GM19395 (cell line): ENCODE data around the gene ADAMTS10.
"Not testable (repeated sequence)": the region's sequence is repeated elsewhere in the genome, so short reads cannot be mapped to it uniquely, and the experiment has no call there.

Experiments
- ATAC-seq: cut with Tn5 transposase; IDR thresholded peaks from one replicate; pipeline ENCODE4 v1.9.1; 2021; ENCODE audit warnings: mild to moderate bottlenecking, moderate library complexity; ENCODE audit not compliant: unreplicated experiment

Gene ADAMTS10

DNA sequence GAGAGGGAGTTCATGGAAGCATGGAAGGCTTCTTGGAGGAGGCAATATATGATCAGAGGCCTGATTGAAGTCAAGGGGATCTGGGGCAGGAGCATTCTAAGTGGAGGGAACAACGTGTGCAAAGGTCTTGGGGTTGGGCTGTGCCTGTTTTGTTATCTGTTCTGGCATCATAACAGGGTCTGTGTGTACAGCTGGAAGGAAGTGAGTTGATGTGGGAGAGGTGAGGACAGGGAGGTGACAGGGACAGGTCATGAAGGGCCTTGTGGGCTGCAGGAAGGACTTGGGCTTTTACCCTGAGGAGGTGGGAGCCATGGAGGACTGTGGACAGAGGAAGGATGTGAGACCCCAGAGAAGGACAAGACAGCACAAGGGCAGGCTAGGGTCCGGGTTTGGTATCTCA, 18.7 kb upstream of the ADAMTS10 start:
- no peak for ATAC-seq

DNA sequence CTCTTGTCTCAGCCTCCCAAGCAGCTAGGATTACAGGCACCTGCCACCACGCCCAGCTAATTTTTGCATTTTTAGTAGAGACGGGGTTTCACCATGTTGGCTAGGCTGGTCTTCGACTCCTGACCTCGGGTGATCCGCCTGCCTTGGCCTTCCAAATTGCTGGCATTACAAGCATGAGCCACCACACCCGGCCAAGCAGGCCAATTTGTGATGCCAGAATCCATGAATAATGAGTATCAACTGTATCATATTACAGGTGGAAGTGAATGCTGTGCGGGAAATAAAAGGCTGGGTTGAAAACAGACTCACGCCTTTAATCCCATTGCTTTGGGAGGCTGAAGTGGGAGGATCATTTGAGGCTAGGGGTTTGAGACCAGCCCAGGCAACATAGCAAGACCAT, 16.3 kb upstream of the ADAMTS10 start:
- no peak for ATAC-seq

DNA sequence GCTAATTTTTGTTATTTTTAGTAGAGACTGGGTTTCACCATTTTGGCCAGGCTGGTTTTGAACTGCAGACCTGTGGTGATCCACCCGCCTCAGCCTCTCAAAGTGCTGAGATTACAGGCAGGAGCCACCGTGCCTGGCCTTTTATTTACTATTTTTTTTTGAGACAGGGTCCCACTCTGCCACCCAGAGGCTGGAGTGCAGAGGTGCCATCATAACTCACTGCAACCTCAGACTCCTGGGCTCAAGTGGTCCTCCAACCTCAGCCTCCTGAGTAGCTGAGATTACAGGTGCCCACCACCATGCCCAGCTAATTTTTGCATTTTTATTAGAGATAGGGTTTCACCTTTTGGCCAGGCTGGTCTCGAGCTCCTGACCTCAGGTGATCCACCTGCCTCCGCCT, 12.4 kb upstream of the ADAMTS10 start:
- not testable (repeated sequence) for ATAC-seq

DNA sequence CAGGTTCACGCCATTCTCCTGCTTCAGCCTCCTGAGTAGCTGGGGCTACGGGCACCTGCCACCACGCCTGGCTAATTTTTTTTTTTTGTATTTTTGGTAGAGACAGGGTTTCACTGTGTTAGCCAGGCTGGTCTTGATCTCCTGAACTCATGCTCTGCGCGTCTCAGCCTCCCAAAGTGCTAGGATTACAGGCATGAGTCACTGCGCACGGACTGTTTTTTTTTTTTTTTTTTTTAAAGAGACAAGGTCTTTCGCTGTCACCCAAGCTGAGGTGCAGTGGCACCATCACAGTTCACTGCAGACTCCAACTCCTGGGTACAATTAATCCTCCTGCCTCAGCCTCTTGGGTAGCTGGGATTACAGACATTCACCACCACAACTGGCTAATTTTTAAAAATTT, 8.2 kb upstream of the ADAMTS10 start:
- no peak for ATAC-seq

DNA sequence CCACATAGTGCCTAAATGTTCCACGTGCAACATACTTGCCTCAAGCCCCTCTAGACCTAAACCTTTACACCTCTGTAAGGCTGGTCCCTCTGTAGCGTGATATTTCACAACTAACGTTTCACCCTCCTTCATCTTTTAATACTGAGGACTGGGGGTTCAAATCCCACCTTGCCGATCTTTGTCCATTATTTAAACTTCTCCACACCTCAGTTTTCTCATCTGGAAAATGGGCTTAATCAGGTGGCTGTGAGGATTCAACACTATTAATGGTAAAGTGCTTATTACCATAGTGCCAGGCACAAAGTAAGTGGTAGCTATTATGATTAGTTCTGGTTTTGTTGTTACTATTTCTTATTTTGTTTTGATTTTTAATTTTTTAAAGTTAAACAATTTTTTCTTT, 7.5 kb upstream of the ADAMTS10 start:
- ATAC-seq = no peak

DNA sequence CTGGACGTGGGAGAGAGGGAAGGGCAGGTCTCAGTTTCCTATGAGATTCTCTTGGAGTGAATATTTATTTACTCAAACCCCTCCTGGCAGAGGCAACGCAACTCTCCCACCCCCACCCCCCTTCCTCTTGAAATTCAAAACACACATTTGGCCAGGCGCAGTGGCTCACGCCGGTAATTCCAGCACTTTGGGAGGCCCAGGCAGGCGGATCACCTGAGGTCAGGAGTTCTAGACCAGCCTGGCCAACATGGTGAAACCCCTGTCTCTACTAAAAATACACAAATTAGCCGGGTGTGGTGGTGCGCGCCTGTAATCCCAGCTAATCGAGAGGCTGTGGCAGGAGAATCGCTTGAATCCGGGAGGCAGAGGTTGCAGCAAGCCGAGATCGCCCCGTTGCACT, 6.8 kb upstream of the ADAMTS10 start:
- ATAC-seq = not testable (repeated sequence)

DNA sequence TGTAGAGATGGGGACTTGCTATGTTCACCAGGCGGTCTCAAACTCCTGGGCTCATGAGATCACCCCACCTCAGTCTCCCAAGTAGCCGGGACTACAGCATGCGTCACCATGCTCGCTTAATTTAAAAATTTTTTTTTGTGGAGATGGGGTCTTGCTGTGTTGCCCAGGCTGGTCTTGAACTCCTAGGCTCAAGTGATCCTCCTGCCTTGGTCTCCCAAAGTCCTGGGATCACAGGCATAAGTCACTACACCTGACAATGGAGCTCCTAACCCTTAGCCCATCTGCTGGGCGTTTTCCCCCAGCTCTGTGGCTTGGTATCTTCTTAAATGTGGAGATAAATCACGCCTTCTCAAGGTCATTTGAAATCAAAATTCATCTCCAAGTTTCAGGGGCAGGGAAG, 6.3 kb upstream of the ADAMTS10 start:
- ATAC-seq = no peak

DNA sequence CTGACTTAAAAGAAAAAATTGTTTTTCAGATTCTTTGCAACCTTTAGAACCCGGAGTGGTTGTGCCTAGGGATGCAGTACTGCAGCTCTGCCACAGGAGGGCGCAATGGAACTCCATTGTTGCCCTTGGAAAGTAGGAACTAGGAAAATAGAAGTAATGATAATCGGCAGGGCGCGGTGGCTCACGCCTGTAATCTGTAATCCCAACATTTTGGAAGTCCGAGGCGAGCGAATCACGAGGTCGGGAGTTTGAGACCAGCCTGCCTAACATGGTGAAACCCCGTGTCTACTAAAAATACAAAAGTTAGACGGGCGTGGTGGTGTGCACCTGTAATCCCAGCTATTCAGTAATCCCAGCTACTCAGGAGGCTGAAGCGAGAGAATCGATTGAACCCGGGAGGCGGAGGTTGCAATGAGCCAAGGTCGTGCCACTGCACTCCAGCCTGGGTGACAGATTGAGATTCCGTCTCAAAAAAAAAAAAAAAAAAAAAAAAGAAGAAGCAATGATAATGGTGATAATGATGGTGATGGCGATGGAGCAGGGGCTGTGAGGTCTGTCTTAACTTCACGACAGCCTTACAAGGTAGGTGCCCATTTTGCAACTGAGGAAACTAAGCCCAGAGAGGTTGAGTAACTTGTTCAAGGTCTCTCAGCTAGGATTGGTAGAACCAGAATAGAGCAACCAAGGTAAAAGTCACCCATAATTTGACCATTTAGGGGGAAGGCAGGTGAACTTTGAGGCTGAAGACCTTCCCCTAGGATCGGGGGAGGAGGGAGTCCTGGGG, 5.5 kb upstream of the ADAMTS10 start:
- ATAC-seq = no peak

DNA sequence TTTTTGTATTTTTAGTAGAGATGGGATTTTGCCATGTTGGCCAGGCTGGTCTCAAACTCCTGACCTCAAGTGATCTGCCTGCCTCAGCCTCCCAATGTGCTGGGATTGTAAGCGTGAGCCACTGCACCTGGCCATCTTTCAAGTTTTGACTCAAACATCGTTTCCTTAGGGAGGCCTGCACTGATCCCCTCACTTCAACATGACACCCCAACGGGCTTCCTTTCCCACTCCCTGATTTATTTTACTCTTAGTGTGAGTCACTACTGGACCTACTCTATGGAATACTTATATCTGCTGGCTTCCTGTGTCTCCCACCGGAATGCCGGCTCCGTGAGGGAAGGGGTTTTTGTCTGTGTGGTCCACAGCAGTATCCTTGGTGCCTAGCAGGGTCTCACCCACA, 4.5 kb upstream of the ADAMTS10 start:
- no peak for ATAC-seq

DNA sequence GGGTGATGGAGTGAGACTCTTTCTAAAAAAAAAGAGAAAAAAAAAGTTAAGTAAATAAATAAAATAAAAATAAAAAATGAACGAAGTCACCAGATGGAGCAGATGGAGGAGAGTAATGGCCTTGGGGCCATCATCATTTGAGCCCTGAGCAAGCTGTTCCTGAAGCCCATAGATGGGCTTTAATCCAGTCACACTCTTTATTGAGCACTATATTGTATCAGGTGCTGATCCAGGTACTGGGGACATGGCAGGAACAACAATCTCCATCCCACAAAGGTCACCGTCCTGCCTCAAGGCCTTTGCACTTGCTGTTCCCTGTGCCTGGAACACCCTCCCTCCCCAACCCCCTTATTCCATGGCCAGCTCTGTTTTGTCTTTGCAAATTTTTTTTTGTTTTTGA, 3.9 kb upstream of the ADAMTS10 start:
- no peak for ATAC-seq

DNA sequence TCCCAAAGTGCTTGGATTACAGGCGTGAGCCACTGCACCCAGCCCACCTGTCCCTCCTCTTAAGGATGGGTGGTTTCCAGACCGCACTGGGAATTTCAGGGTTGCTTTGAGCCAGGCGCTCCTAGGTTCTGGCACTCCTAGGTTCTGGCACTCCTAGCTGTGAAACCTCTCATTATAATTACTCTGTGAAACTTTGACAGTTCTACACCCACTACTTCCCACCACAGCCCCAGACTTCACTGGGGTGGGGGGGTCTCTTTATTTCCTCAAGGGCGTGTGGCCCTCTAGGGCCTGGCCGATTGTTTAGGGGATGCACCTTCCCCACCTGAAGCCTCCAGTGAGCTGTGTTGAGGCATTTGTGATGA, 2.3 kb upstream of the ADAMTS10 start:
- ATAC-seq = no peak

DNA sequence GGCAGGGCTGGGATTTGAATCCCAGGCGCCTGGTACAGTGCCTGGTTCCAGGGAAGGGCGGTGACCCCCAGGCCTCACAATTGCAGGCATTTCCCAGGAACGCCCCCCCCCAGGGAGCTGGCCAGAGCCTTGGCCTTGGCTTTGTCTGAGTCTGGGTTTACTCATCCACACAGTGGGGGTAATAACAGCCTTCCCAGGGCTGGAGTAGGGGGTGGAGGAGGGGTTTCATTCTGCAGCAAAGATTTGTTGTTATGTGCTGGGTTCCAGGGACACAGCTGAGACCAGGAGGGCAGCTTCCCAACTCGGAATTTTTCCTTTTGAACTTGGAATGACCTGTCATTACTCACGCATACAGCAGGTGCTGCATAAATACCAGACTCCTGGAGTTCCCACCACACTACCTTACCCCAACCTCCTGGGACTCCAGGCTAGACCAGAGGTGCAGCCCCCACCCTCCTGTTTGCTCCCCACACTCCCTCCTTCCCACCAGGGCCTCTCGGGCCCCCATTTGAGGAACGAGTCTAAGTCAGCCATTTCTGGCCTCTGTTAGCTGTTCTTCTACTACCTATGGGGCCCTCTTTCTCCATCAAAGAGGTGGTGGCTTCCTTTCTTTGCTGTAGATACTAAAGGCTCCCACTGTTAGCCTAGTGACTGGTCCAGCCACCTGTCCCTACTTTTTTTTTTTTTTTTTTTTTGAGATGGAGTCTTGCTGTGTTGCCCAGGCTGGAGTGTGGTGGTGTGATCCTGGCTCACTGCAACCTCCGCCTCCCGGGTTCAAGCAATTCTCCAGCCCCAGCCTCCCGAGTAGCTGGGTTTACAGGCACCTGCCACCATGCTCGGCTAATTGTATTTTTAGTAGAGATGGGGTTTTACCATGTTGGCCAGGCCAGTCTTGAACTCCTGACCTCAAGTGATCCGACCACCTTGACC, 1.6 kb upstream of the ADAMTS10 start:
- ATAC-seq = no peak

DNA sequence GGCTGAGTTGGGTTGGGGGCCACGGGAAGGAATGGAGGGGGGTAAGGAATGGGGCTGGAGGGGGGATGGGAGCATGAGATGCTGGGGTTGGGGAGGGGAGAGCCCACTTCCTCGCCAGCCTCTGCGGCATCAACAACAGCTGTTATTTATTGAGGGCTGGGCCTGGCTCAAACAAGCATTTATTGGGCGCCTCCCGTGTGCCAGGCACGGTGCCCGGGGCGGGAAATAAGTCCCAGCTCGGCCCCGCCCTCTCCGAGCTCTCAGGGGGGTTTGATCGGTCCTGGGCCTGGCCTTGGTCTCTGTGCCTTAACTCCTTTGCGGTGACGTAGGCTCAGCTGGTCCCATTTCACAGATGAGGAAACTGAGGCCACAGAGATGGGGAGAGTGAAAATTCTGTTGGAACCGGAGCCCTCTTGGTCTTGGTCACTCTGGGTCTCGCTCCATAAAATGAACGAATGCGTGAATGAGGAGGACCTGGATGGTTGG, 919 bp upstream of the ADAMTS10 start:
- ATAC-seq = no peak

DNA sequence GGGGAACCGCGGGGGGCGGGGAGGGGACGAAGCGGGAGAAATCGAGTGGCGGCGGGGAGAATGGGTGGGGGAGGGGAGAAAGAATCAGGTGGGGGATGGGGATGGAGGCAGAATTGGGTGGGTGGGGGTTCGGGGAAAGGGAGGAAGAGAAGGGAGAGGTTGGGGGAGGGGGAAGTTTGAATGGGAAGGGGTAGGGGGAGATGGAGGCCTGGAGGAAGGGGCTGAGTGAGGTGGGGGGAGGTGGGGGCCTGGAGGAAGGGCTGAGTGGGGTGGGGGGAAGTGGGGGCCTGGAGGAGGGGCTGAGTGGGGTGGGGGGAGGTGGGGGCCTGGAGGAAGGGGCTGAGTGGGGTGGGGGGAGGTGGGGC, 403 bp upstream of the ADAMTS10 start:
- no peak for ATAC-seq

DNA sequence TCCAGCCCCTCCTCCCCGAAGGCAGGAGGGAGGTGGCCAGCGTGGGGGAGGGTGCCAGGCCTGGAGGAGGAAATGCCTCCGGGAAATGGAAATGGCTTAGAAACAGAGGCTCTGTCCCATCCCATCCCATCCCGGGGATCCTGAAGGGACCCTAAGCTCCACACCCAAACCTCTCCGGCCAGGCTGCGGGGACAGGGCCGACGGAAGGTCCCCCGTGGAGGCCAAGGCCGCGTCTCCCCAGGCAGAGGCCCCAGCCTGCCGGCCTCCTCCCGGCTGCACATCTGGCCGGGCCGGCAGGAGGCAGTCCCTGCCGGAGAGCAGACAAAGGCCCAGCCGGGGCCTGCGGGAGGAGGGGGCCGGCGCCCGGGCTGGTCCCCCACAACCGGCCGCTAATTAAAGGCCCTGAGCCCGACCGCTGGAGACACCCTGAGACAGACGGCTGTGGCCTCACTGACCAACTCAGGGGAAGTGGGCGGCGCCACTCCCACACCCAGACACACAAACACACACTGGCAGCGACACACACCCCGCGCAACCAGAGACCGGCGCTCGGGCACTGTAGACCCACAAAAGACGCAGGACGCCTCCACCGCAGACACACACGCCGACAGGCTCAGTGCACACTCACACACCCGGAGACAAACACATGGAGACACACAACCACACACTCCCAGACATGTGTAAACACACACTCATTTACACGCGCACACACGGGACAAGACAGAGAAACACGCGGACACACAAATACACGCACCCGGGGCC, 1.1 kb downstream of the ADAMTS10 start:
- ATAC-seq = no peak

DNA sequence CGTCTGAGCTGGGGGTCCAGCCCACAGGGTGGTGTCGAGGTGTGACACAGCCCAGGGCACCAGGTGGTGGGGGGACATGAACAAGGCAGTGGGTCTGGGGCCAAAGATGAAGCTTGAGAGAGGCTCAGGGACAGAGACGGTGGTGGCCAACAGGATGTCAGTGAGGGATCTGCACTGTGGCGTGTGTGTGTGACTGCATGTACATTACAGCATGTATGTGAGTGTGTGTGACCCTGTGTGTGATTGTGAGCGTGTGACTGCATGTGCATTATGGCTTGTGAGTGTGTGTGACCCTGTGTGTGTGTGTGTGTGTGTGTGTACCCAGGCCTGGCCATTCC, 1.6 kb downstream of the ADAMTS10 start:
- ATAC-seq = no peak

DNA sequence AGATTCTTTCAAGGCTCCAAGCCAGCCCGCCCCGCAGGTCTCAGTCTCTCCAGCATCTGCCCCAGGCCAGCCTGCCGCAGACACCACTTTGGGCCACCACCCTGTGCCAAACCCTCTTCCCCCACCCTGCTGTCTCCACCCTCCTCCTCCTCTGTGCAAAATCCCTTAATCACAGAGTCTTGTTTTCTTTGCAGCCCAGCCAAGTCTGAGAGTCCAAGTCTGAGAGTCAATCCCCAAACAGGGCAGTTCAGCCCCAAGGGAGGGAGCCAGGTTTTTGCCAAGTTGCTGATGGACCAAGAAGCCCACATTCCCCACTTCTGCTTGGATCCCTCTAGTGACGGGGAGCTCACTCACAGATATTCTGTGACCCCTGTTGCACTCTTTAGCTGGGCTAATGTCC, 3.1 kb downstream of the ADAMTS10 start:
- ATAC-seq = no peak

DNA sequence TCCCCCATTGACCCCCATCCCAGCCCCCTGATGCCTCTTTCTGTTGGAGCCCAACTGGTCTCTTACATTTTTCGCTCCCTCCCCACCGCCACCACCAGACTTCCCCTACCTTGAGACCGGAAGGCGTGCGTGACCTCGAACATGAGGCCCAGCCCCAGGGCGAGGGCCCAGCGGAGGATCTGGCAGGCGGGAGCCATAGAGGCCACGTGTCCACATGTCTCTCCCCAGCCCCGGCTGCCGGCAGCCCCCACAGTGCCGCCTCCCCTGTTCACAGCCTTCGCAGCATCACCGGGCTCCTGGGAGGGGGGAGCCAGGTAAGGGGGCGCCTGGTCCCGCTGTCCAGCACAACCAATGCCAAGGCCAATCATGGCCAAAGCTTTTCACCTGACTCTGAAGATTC, 5.0 kb downstream of the ADAMTS10 start:
- no peak for ATAC-seq

DNA sequence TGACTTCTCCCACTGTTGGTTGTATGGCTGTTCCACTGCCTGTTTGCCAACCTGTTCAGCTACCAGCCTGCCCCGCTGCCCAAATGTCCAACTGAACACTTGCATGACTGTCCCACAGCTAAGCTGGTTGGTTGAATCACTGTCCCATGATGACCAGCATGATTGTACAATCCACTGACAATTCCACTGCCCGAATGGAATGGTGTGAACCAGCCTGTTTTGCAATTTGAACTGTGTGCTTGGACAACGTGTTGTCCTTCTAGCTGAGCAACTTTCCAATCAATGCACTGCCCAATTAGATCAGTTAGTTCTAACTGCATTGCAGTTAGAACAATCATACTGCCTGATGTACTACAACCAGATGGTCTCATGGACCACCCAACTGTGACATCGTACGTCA, 8.7 kb downstream of the ADAMTS10 start:
- no peak for ATAC-seq

DNA sequence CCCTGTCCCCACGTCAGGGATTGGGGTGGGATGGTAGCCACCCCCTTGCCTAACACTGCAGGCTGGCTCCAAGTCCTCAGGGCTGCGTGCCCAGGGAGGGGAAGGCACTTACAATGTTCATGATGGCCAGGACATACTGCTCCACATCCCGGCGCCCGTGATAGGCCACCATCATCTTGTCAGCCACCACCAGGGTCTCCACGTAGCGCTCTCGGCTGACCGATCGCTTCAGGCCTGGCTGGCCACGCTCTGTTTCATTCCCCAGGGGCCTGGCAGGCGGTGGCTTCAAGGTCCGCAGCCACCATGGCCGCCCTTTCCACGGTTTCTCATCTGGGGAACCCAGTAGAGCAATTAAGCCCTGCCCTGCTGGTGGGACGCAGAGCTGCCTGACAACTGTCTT, 9.7 kb downstream of the ADAMTS10 start:
- no peak for ATAC-seq

DNA sequence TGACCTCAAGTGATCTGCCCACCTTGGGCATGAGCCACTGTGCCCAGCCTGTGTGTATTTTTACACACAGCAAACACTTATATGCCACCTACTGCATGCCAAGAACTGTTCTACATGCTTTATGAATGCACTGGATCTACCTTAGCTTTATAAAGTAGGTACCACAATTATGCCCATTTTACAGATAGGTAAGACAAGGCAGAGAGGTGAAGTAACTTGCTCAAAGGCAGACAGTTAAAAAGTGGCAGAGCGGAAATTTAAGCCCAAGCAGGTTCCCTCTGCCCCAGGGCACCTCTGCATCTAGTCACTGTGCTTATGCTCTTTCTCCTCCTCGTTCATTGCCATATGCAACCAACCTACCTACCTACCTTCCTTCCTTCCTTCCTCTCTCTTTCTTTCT, 10.5 kb downstream of the ADAMTS10 start:
- no peak for ATAC-seq

DNA sequence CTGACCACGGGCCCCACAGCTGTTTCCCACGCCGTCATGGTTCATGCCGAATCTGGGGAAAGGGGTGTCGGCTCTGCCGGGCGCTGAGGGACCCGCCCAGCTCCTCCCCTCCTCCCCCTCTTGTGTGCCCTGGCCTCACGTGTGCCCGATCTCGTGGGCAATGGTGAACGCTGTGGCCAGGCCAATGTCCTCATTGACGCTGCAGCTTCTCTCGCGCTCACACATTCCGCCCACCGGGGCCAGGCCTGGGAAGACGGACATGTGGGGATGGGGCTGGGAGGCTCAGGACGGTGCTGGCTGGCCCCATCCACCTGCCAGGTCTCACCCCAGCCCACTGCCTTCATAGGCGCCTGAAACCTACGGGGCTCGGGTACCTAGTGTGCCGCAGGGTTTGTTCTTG, 14.3 kb downstream of the ADAMTS10 start:
- no peak for ATAC-seq
